HG03460 (cell line): ENCODE measurements around the gene LUM.

Source experiments
- ATAC-seq: cut with Tn5 transposase; IDR thresholded peaks from one replicate; pipeline ENCODE4 v1.9.1; 2021; ENCODE audit not compliant: unreplicated experiment

Gene LUM

DNA sequence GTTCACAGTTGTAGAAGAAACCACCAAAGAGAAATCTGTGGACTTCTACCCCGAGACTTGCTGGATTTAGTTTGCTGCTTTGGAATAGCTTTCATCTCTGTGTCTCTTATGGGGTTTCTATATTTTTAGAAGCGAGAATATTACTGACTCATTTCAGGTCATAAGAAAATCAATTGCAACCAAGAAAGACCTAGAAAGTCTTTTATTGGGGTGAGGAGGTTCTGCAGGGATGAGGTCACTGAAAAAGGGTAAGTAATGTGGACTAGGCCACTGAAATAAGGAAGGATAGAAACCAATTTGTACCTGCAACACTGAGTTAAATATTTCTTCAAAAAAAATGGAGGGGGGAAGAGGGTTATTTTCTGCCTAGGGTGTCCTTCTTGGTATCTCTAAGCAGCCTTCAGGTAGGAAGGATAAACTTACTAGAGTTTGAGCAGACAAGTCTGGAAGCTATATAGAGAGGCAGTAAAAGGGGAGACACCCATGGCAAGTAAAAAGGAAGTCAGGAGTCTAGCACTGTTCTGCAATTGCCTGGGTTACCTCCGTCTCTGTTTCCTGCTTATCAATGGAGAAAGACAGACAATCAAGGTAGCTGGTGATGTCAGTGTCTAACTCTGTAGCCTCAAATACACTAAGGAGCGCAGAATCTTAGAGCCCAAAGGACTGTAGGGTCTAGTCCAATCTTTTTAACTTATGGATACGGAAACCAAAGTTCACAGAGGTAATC, 33.9 kb downstream of the LUM start:
- ATAC-seq: no peak

DNA sequence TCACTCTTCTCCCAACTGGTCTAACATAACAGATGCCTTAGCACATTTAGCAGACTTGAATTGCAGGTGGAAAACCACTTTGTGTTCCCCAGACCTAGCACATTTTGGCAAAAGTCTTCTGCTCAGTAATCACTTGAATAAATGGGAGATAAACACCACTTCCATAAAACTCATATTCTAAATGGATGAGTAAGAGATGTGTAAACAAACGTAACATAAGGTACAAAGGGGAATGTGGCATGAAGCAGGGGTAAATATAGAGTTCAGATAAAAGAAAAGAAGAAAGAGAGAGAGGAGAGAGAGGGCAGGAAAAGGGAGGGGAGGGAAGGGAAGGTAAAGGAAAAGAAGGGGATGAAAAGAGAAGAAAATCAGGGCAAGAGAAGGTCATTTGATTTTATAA, 36.4 kb downstream of the LUM start:
- ATAC-seq: no peak

DNA sequence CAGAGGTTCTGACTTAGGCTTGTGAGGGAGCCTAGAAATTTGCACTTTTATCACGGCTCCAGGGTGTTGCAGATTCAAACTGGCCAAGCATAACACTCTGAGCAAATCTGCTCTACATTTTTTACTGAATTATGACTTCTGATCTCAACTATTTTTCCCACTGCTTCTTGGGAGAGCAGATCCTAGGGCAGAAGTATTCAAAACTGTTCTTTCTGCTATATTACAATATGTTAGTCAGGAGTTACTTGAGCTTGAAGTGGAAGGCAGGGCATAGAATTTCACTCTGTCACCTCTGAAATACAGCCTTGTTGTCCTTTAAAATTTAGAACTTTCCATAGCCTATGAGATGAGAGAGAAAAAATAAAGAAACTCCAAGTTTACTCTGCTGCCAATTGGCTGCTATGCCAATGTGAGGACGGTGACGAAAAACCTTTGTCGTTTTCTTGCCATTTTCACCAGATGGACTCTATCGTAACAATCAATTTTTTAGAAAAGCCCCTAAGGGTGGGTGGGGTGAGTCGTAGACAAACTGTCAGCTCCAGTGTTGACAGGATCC, 37.1 kb downstream of the LUM start:
- no peak for ATAC-seq

DNA sequence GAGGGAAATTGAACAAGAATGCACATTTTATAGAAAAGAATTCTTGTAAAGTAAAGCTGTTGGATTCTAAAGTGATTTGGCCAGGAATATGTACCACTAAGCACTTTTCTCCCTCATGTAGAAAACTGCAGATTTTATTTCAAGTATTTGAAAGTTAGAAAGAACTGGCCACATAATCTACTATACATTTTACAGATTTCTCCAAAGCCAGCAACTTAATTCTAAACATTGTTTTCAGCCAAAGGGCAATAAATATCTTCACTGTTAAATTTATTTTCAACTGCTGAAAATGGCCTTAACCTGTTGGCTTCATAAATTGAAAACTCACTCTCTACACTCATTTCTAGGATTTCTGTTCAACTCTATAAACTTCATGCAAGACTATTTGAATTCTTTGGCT, 37.9 kb downstream of the LUM start:
- ATAC-seq: no peak

DNA sequence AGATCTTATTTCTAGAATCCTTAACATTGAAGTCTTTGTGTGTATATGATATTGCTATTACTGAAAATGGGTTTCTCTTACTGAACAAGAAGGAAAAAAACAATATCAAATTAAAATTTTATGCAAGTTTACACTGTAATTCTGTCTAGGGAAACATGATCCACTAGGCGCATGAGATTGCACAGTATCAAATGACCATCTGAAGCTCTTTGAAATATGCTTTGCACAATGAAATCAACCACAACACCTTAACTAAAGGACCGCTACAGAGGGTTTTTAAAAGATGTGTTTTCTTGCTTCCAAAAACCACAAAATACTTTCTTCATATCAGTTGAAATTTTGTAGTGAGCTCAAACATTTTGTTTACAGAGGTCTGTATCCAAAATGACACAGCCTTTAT, 38.4 kb downstream of the LUM start:
- ATAC-seq: no peak

DNA sequence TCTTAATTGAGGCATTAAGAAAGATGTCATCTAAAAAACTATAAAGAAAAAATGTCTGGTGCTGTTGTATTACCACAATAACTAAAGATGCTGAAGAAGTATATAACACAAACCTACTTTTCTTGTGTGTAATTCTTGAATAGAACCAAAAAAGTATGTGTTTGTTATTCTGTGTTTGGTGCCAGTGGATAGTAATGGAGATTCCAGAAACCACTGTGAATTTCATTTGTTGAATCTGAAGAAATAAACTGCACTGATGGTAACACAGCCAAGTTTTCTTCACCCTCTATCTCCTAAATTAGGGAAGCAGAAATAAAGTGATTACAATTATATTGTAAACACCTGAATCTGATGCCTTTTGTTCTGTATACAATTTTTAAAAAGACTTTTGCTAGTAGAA, 40.4 kb downstream of the LUM start:
- no peak for ATAC-seq

DNA sequence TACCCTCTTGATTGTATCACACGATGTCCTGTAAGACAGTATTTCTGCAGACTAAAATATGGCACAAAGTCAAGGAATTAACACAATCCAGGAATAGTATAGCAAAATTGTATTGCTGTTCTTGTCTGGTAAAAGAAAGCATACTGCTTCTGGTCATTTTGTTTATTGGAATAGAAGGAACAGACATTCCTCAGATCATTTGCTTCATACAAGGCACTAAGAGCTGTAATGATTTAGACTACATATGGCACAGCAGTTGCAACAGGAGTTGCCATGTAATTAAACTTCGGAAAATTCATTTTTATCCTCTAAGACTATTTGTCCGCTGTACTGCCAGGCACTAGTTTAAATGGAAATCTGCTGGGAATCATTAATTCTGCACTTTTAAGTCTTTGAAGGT, 45.9 kb downstream of the LUM start:
- no peak for ATAC-seq

DNA sequence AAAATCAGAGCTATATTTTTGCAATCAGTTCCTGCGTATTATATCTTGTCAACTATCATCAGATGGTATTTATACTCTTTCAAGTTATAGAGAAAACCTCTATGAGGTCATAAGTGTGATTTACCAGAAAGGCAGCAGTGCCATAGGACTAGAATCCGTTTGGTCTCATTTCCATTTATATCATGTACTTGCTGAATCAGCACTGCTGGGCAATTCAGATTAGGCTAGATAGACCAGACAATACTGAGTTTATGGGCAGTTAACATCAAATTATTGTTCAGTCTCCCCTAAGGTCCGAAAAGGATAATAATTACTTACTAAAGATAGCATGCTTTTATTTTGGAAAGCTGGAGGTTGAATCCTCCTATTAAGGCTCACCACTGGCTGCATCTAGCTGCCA, 46.7 kb downstream of the LUM start:
- ATAC-seq: no peak

DNA sequence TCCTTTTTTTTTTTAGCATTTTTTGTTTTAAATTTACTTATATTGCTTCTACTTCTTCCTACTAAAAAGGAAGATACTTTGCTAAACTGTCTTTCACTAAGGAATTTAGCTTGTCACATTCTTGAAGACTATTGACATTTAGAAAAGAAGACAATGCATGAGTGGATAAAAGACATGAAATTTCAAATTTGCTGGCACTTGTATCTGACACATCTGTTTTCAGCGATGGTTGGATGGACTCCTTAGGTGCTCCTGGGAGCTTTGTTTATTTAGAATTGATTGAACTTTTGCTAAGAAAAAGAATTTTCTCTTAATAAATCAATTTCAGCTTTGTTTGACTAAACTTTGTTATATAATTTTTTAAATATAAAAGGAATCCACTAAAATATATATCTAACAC, 50.2 kb downstream of the LUM start:
- no peak for ATAC-seq

DNA sequence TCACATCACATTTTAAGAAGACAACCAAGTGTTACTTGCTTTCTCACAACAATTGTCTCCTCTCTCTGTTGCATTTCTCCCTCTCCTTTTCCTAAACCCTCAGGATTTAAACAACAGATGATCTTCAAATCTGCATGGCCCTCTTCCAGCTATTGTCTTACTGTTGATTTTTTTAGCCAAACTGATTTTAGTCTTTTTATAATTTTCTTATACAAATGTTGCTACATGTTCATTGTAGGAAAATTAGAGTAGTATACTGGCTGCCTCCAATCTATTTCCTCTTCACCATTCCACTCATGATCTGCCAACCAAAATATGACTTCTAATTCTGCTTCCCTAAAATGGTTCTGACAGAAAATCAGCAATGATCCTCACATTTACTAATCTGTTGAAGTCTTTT, 52.1 kb downstream of the LUM start:
- no peak for ATAC-seq

DNA sequence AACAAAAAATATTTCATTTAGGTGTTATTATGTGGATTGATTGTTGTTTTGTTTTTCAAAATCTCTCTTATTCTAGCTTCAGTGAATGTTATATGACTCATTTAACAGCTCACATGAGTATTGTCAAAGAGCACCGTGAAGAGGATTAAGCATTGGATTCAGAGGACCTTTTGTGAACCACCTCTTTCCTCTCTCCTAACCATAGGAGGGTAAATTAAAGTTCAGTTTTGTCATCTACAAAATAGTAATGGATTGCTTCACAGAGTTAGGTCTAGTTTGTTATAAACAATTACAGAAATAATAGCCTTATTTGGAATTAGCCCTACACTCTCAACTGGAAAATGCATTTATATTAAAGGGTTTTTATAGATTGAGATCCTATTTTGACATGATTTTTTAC, 52.5 kb downstream of the LUM start:
- ATAC-seq: no peak

DNA sequence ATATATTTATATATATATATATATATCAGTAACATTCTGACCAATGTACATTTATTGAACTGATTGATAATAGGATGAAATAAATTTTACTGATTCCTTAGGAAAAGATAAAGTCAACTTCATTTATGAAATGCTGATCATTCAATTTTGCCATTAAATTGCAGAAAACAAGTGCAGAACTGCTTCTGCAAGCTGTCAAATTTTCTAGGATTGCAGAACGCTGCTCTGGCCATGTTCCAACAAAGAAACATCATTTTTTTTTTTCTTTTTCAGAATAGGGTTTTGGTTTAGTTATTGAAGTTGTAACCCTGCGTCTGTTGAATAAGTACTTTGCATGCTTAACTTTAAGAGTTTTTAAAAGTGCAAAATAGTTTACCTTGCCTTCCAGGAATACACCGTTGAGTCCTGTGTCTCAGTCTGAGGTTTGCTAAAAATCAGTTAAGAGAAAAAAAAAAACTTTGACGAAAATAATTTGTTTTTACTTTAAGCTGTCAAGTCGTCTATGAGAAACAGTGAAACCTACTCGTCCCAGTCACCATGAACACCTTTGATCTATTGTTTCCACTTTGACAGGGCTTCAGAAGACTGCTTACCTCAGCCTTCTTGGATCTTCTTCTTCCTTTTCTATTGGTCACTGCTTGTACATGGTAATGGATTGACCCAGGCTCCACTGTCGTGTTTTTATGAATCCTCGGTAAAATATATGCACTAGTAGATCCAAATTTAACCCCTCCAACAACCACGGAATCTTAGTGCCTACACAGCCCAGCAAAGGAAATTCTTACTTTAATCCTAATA, 53.7 kb downstream of the LUM start, which contains the start of gene KERA:
Gene KERA, minus strand, starts transcription at position 657 of the 798 bp plus-strand sequence. CDS start 1,743 bp downstream, outside the sequence.
- no peak for ATAC-seq

DNA sequence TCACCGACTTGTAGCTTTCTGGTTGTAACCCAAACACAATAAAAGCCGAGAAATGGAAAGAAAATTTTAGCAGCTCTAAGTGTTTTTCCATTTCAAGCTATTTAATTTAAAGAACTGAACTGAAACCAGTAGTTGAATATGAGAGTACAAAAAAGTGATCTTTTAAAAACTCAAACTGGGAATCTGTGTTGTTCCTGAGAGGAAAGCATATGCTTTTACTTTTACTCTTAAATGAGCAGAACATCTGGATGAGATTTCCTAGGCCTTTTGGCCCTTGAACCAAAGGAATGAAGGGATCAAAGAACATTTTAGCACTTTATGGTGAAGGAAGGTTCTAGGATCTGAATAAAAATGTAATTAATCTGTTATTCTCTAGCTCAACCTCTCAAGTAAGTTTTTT, 54.8 kb downstream of the LUM start:
- ATAC-seq: no peak

DNA sequence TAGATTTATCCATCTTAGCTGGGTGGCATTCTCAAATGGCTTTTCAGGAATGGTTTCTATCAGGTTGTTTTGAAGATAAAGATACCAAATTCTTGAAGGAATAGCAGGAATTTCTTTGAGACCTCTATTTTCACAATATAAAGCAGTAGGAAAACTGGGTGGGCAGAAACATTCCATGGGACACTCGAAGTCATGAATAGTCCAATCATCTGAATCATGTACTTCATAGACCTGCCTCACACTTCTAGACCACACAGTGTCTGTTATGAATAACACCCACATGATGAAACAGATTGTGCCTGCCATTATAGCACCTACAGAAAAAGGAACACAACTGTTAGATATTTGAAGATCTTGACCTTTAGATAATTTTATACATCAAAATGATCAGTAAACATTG, 55.3 kb downstream of the LUM start:
- ATAC-seq: no peak

DNA sequence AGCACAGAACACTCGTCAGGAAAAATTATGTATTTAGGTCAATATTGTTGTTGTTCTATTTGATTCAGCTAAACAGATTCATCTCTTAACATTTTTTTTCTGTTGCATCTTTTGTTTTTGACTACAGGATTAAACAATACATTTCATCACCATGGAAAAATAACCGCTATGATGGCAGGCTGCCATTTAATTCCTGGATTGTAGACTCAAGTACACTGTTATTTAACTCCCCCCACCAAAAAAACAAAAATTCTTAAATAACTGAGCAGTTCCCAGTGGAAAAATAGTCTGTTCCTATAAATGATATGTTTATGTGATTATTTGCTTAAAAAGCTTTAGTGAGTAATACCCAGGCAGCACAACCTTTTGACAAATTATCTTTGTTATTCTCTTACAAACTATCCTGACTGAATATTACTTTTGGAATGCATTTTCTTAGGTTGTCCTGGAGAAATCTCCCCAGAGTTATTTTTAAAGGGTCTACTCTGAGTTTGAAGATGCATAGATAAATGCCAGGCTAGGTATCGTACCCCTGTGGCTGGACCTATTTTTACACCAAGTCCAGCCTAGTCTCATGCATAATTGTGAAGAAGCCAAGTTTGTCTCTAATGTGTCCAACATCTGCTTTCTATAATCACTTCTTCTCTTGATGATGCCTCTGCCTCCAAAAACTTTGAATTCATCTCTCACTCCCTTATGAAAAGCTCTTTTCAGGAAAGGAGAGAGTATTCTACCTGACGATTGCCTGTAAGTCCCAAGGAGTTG, 57.2 kb downstream of the LUM start:
- ATAC-seq: no peak
